Ovary (tissue), 9 donors: Measurements from ENCODE around the gene KDM3A. TPM values are rescaled to one million over a fixed set of nuclear protein-coding genes. Genes with fewer than 3 reads are reported as not detected.

Experiments used
- DNase-seq, 5 donors: peaks; one replicate each; pipeline ENCODE4 v3.0.0-alpha.2; 2019 to 2020
- H3K27ac ChIP-seq, 2 donors: fragments of 200-600 bp; one replicate each; pipeline versions ENCODE4 v1.5.1 to v1.8.0; 2019 to 2022
- H3K27me3 ChIP-seq: fragments of 200-600 bp; one replicate; pipeline ENCODE4 v1.8.0; 2022
- H3K36me3 ChIP-seq: fragments of 200-600 bp; sonication (generic); one replicate; pipeline ENCODE4 v1.5.1; 2019
- H3K4me1 ChIP-seq: one replicate; pipeline ENCODE4 v1.8.1; 2013; ENCODE audit warnings: mild to moderate bottlenecking, moderate library complexity; ENCODE audit not compliant: insufficient read depth
- H3K4me3 ChIP-seq: fragments of 200-600 bp; sonication (generic); one replicate; pipeline ENCODE4 v1.5.1; 2017
- H3K9me3 ChIP-seq, 2 donors: fragments of 200-600 bp in 1 of 2; sonication (generic) in 1 of 2; one replicate each; pipeline versions ENCODE4 v1.5.1 to v1.8.1; 2013 to 2019; ENCODE audit warnings: mild to moderate bottlenecking in 1 of 2, moderate library complexity in 1 of 2
- CTCF ChIP-seq, 3 donors: fragments of 450-650 bp in 2 of 3; fragments of 200-600 bp in 1 of 3; IDR thresholded peaks; one replicate each; pipeline versions ENCODE4 v1.5.1 to v1.8.0; 2016 to 2022; ENCODE audit warnings: antibody characterized with exemption in 3 of 3, mild to moderate bottlenecking in 1 of 3
- EP300 ChIP-seq: sonication (generic); formaldehyde crosslinking; IDR thresholded peaks from one replicate; pipeline ENCODE4 v1.6.1; 2017; ENCODE audit warnings: antibody characterized with exemption
- POLR2A ChIP-seq: fragments of 450-650 bp; IDR thresholded peaks from one replicate; pipeline ENCODE4 v1.6.1; 2017; ENCODE audit warnings: antibody characterized with exemption, mild to moderate bottlenecking, moderate library complexity
- WGBS, 3 donors: extraction: QIAGEN DNeasy Blood & Tissue Kit in 1 of 3; methylation state at CpG; one replicate each; pipeline versions ENCODE4 v1.1.5 to v1.1.7; 2013 to 2017; 5-methylcytosine and 5-hydroxymethylcytosine counted together
- intact Hi-C, 4 donors: fragments of 100-400 bp; cut with DNase I; formaldehyde crosslinking; loops; one replicate each; pipeline versions ENCODE4 v1.11.0 to v1.15.1; 2022 to 2023
- polyA plus RNA-seq, 2 donors: library from polyadenylated mRNA; stranded (reverse); fragments of 200-250 nt in 1 of 2; fragments of 350-450 nt in 1 of 2; fragmentation: Illumina TruSeq in 1 of 2; extraction: RNeasy Lipid Tissue Mini Kit (QIAGEN cat#74804) in 1 of 2; gene quantifications; one replicate each; pipeline ENCODE4 v1.2.3, GENCODE V29; 2013 to 2014
- total RNA-seq, 7 donors: library from RNA; depleted of rRNA in 2 of 7; stranded (reverse); fragments of >200 nt in 2 of 7; fragmentation: NEBNext Ultra II Directional in 3 of 7; extraction: Animal tissue kit (Norgen Biotek cat#: 25700) in 3 of 7; gene quantifications; one replicate each; pipeline versions ENCODE4 v1.1.0 to v1.2.4, GENCODE V29; 2016 to 2023
- donor health status: DM: no; HTN: no; CAD: no; lungs with moderate emphysema.
- donor health status: DM: no; HTN: no; CAD: no.
- donor health status: Bipolar disorder and iron deficiency.
- donor health status: DM: yes; HTN: yes; CAD: no.
- donor health status: DM: no; HTN: no; CAD: no.
- donor health status: DM: yes; HTN: yes; CAD: no.

KDM3A gene
- total and polyA plus RNA-seq, 9 donors = 23.3 to 58.4 (median 40.8) TPM

- no peak for TF ChIP-seq CTCF (IDR thresholded peaks at IDR 0.05)
- no peak for TF ChIP-seq EP300
- no peak for TF ChIP-seq POLR2A
- H3K4me1 ChIP-seq = peaks cover 22% of the 10 kb centered on the region
- no peaks in the 10 kb centered on the region for H3K9me3 ChIP-seq
- H3K27me3 ChIP-seq = no peaks in the 10 kb centered on the region
- no peak overlapping the region for H3K27ac ChIP-seq
- WGBS, 3 donors = 33 to 51% (median 33%) methylated on average over 3 of the region's 3 CpGs
- no peak for DNase-seq
- H3K4me3 ChIP-seq = no peak overlapping the region
- intact Hi-C loops = no loop called here
- H3K36me3 ChIP-seq = no peaks in the 10 kb centered on the region
These were observed 40.9 kb downstream of the KDM3A start for GRCh38 chr2:86482034-86482433.

- WGBS, 3 donors = 94 to 99% (median 97%) methylated on average over 3 of the region's 3 CpGs
- Histone ChIP-seq H3K4me1 (peaks cover 18% of the 10 kb centered on the region), H3K4me3 (no peak overlapping the region), H3K27ac (no peak overlapping the region), H3K9me3 (no peaks in the 10 kb centered on the region), H3K36me3 (no peaks in the 10 kb centered on the region), H3K27me3 (no peaks in the 10 kb centered on the region)
- intact Hi-C loops = no loop called here
- no peak for DNase-seq
- no peak for TF ChIP-seq EP300
- TF ChIP-seq CTCF (IDR thresholded peaks at IDR 0.05) = no peak
- TF ChIP-seq POLR2A = no peak
These were observed 43.2 kb downstream of the KDM3A start for GRCh38 chr2:86484385-86484784.

- TF ChIP-seq CTCF (IDR thresholded peaks at IDR 0.05) (no peak), POLR2A (no peak), EP300 (no peak)
- H3K4me1 ChIP-seq = peaks cover 13% of the 10 kb centered on the region
- H3K27ac ChIP-seq = no peak overlapping the region
- no peaks in the 10 kb centered on the region for H3K27me3 ChIP-seq
- H3K36me3 ChIP-seq = no peaks in the 10 kb centered on the region
- H3K9me3 ChIP-seq = no peaks in the 10 kb centered on the region
- H3K4me3 ChIP-seq = no peak overlapping the region
- no peak for DNase-seq
- intact Hi-C loops = no loop called here
These were observed 43.9 kb downstream of the KDM3A start for GRCh38 chr2:86485103-86485502.

- H3K4me1 ChIP-seq = peaks cover 11% of the 10 kb centered on the region
- no peak for DNase-seq
- no peak overlapping the region for H3K4me3 ChIP-seq
- no peaks in the 10 kb centered on the region for H3K36me3 ChIP-seq
- no peaks in the 10 kb centered on the region for H3K27me3 ChIP-seq
- intact Hi-C loops = no loop called here
- no peak for TF ChIP-seq EP300
- no peak for TF ChIP-seq CTCF (IDR thresholded peaks at IDR 0.05)
- TF ChIP-seq POLR2A = no peak
- no peaks in the 10 kb centered on the region for H3K9me3 ChIP-seq
- H3K27ac ChIP-seq = no peak overlapping the region
- 89 to 92% (median 90%) methylated on average over 3 of the region's 3 CpGs for WGBS, 3 donors
These were observed 44.6 kb downstream of the KDM3A start for GRCh38 chr2:86485802-86486201.

GRCh38 chr2:86487062-86487461 lies 45.9 kb downstream of the KDM3A start:
- DNase-seq = no peak
- intact Hi-C loops = no loop called here
- Histone ChIP-seq H3K27me3 (no peaks in the 10 kb centered on the region), H3K4me1 (peaks cover 9% of the 10 kb centered on the region), H3K36me3 (no peaks in the 10 kb centered on the region), H3K4me3 (no peak overlapping the region), H3K9me3 (no peaks in the 10 kb centered on the region), H3K27ac (no peak overlapping the region)
- WGBS, 3 donors = 95 to 100% (median 97%) methylated on average over 2 of the region's 2 CpGs
- no peak for TF ChIP-seq POLR2A
- TF ChIP-seq EP300 = no peak
- no peak for TF ChIP-seq CTCF (IDR thresholded peaks at IDR 0.05)
